ENCODE results near the gene RADIL.

The RADIL gene

DNA sequence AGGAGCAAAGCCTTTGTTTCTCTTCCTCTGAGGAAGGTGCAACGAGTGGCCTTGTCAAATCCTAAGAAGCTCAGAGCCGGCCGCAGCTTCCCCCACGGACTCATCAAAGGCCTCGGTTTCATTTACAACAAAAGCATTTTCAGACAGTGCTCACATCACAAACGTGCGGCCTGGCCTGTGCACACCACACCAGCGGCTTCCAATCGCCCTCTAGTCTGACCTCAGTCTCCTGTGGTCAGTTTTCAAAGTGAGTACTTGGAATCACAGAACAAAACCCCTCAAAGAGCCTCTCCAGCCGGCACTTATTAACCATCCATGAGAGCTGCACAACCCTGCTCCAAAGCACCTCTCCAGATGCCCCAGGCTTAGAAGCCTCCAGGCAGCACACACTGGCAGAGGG, 3.3 kb downstream of the RADIL start:
- Histone ChIP-seq H3K4me1 (ENCODE audit: insufficient read depth, low read length) (0 out of 2 replicates have a peak, but pooled peaks cover 3% of the 10 kb centered on the region), H3K4me3 (ENCODE audit: low read length) (no peak overlapping the region), H3K27me3 (ENCODE audit: insufficient read depth, low read length) (peaks cover 13% of the 10 kb centered on the region), H3K27ac (ENCODE audit: low read depth, low read length) (no peak overlapping the region), H3K9me3 (ENCODE audit: insufficient read depth, low read depth, low read length) (no peaks in the 10 kb centered on the region), H3K36me3 (ENCODE audit: insufficient read depth, low read length) (no peaks in the 10 kb centered on the region), H3K9ac (ENCODE audit: low read depth, low read length) (no peak overlapping the region)
- WGBS: 89% methylated on average over 10 of the region's 10 CpGs

DNA sequence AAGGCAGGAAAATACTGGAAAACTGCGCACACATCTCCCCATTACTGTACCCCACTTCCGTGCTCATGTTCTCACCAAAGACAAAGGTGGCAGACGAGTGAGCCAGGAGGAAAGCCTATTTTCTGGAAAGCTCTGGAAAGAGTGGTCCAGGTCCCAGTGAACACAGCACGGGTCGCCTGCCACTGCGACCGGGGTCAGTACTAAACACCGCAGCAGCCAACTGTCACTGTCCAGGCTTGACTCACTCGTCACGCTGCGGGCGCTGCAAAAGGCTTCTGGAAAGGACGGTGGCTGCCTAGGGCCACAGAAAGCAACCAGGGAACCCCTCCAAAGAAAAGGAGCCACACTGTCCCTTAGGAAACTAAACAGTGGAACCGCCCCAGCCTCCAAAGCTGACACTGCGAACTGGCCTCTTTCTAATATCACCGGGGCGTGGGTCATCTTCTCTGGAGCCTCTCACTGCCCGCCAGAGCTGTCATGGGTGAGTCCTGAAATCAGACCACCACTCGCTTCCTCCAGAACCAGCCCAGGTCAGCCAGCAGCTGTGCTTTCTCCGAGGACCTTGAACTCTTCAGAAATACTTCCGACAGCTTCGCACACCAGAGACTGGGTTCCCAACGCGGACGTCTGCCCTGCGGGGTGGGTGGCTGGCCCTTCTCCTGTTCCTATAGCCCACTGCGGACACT, 4.0 kb downstream of the RADIL start:
- Histone ChIP-seq H3K36me3 (ENCODE audit: insufficient read depth, low read length) (no peaks in the 10 kb centered on the region), H3K27ac (ENCODE audit: low read depth, low read length) (no peak overlapping the region), H3K4me3 (ENCODE audit: low read length) (no peak overlapping the region), H3K27me3 (ENCODE audit: insufficient read depth, low read length) (peaks cover 13% of the 10 kb centered on the region), H3K9ac (ENCODE audit: low read depth, low read length) (no peak overlapping the region), H3K9me3 (ENCODE audit: insufficient read depth, low read depth, low read length) (no peaks in the 10 kb centered on the region), H3K4me1 (ENCODE audit: insufficient read depth, low read length) (0 out of 2 replicates have a peak, but pooled peaks cover 3% of the 10 kb centered on the region)
- 94% methylated on average over 27 of the region's 27 CpGs for WGBS

DNA sequence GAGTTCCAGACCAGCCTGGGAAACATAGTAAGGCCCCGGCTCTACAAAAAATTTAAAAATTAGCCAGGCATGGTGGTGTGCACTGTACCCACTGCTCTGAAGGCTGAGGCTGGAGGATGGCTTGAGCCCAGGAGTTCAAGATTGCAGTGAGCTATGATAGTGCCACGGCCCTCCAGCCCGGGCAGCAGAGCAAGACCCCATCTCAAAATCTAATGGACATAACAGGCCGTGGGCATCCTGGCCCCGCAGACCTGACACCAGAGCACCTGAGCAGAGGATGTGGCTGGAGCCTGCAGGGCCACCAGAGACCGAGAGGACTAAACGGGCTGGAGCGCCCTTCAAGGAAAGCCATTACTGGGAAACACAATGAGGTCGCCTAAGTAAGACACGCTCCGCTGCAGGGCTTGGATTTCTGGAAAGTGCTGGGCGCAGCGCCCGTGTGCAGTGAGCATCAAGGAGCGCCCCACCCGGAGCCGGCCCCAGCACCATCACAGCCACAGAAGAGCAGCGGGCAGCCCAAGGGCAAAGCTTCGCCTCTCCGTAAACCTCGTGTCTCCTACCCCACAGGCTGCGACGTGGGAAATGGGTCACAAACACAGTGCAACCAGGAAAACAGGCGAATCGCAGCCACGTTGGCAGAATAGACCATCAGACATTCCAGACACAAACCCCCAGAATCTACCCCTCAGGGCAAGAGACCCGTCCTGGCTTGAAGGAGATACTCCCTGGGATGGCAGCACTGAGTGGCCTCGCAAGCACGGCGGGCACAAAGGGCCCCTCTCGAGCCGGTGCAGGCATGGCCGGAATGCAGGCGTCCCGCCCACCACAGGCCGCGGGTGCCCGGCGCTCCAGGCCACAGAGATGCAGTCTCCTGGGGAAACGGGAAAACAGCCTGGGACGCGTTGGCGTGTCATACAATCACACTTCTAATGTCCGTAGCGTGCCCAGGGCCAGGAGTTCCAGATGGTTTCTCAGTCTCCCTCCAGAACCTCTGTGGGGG, 4.9 kb downstream of the RADIL start:
- Histone ChIP-seq H3K4me3 (ENCODE audit: low read length) (no peak overlapping the region), H3K9me3 (ENCODE audit: insufficient read depth, low read depth, low read length) (no peaks in the 10 kb centered on the region), H3K27ac (ENCODE audit: low read depth, low read length) (no peak overlapping the region), H3K4me1 (ENCODE audit: insufficient read depth, low read length) (0 out of 2 replicates have a peak, but pooled peaks cover 3% of the 10 kb centered on the region), H3K27me3 (ENCODE audit: insufficient read depth, low read length) (peaks cover 13% of the 10 kb centered on the region), H3K36me3 (ENCODE audit: insufficient read depth, low read length) (no peaks in the 10 kb centered on the region), H3K9ac (ENCODE audit: low read depth, low read length) (no peak overlapping the region)
- WGBS: 92% methylated on average over 45 of the region's 45 CpGs

DNA sequence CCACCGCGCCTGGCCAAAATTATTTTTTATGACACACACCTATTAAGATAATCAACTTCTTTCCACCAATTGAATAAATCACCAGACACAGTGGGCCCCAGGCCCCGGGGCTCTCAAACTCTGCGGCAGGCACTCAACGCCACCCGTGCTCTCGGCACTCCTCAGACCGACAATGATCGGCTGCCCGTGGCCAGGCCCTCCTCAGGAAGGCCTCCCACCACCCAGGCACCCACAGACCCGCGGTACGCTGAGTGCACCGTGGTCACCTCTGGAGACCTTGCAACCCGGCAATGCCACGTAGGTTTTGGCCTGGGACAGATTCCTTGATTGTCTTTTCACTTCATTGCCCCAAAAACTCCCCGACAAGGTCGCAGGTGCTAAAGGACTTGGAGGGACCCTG, 6.9 kb downstream of the RADIL start:
- Histone ChIP-seq H3K27me3 (ENCODE audit: insufficient read depth, low read length) (no peaks in the 10 kb centered on the region), H3K4me1 (ENCODE audit: insufficient read depth, low read length) (no peaks in the 10 kb centered on the region), H3K36me3 (ENCODE audit: insufficient read depth, low read length) (no peaks in the 10 kb centered on the region), H3K9me3 (ENCODE audit: insufficient read depth, low read depth, low read length) (no peaks in the 10 kb centered on the region), H3K27ac (ENCODE audit: low read depth, low read length) (no peak overlapping the region), H3K4me3 (ENCODE audit: low read length) (no peak overlapping the region), H3K9ac (ENCODE audit: low read depth, low read length) (no peak overlapping the region)
- WGBS: 97% methylated on average over 18 of the region's 18 CpGs

DNA sequence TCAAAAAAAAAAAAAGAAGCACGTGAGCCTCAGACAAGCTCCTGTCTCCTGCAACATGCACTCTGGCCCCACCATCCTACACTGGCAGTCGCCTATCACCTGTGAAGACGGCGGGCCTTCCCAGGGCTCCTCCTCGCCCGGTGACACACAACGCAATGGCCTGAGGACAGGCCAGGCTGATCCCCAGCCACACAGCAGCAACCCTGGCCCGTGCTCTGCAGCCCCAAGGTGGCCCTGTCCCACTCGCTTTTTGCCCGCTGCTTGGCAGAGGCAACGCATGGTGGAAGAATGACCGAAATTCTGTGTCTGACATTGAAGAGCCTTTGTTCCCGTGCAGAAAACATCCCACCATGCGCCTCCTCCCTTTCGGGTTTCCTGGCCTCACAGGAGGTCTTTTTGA, 8.1 kb downstream of the RADIL start:
- H3K9me3 ChIP-seq (ENCODE audit: insufficient read depth, low read depth, low read length): no peaks in the 10 kb centered on the region
- no peaks in the 10 kb centered on the region for H3K36me3 ChIP-seq (ENCODE audit: insufficient read depth, low read length)
- no peaks in the 10 kb centered on the region for H3K4me1 ChIP-seq (ENCODE audit: insufficient read depth, low read length)
- H3K27ac ChIP-seq (ENCODE audit: low read depth, low read length): no peak overlapping the region
- 96% methylated on average over 15 of the region's 15 CpGs for WGBS
- no peak overlapping the region for H3K9ac ChIP-seq (ENCODE audit: low read depth, low read length)
- H3K27me3 ChIP-seq (ENCODE audit: insufficient read depth, low read length): no peaks in the 10 kb centered on the region
- no peak overlapping the region for H3K4me3 ChIP-seq (ENCODE audit: low read length)

DNA sequence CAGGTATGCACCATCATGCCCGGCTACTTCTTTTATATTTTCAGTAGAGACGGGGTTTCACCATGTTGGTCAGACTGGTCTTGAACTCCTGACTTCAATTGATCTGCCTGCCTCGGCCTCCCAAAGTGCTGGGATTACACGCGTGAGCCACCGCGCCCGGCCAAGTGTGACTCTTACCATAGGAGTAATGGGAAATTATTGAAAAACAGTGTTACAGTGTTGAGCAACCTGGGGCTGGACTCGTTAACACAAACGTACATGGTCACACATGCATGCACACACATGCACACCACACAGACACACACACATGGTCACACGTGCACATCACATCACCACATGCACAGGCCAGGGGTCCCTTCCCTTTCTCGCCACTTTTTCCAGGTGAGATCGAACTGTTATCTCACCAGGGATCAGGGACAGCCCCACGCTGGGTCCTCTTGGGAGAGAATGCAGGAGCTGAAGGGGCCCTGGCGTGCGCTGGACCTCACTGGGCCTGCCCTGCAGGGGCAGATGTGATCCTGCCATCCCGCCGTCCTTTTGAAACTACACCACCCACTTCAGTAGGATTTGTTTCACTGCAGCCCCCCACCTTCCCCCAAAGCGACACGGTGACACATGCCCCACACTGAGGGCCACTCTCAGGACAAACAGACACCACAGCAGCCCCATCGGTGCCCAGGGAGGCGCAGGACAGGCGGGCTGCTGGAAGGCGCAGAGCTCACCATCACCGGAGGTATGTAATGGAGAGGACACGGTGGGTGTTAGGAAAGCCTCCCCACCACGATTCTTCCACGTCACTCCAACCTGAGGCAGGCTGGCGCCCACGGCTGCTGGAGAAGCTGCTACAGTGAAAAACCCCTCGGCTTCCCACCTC, 10.2 kb downstream of the RADIL start:
- H3K9ac ChIP-seq (ENCODE audit: low read depth, low read length): no peak overlapping the region
- no peak overlapping the region for H3K27ac ChIP-seq (ENCODE audit: low read depth, low read length)
- H3K27me3 ChIP-seq (ENCODE audit: insufficient read depth, low read length): no peaks in the 10 kb centered on the region
- no peaks in the 10 kb centered on the region for H3K4me1 ChIP-seq (ENCODE audit: insufficient read depth, low read length)
- no peaks in the 10 kb centered on the region for H3K36me3 ChIP-seq (ENCODE audit: insufficient read depth, low read length)
- no peak overlapping the region for H3K4me3 ChIP-seq (ENCODE audit: low read length)
- no peaks in the 10 kb centered on the region for H3K9me3 ChIP-seq (ENCODE audit: insufficient read depth, low read depth, low read length)
- 94% methylated on average over 31 of the region's 31 CpGs for WGBS

DNA sequence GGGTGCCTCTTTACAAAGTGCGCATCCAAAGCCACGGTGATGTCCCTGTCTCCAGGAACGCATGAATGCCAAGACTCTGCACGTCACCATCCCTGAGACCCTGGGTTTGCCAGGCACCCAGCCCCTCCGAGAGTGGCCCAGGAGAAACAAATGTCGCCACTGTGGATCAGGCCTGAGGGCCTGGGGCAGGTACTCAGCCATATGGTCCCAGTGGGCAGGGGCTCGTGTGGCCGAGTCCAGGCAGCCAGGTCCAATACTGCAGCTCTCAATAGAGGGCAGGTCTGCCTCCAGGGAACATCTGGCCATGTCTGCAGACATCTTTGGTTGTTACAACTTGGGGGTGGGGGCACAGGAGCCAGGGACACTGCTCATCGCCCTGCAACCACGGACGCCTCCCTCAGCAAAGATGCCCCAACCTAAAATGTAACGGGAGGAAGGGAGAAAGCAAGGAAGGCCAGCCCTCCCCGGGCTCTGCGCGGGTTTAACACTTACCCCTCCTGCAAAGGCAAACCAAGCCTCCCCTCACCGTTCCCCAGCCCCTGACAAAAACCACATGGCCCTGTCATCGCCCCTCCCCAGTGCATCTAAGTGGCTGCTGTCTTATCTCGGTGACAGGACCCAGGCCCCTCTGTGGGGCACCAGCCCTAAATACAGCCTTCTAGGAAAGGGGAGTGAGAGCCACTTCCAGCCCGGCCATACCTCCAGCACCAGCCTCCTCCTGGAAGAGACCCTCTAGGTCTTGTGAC, 11.4 kb downstream of the RADIL start:
- 70% methylated on average over 19 of the region's 19 CpGs for WGBS
- Histone ChIP-seq H3K27me3 (ENCODE audit: insufficient read depth, low read length) (no peaks in the 10 kb centered on the region), H3K4me3 (ENCODE audit: low read length) (no peak overlapping the region), H3K4me1 (ENCODE audit: insufficient read depth, low read length) (no peaks in the 10 kb centered on the region), H3K27ac (ENCODE audit: low read depth, low read length) (no peak overlapping the region), H3K9me3 (ENCODE audit: insufficient read depth, low read depth, low read length) (no peaks in the 10 kb centered on the region), H3K36me3 (ENCODE audit: insufficient read depth, low read length) (no peaks in the 10 kb centered on the region), H3K9ac (ENCODE audit: low read depth, low read length) (no peak overlapping the region)

DNA sequence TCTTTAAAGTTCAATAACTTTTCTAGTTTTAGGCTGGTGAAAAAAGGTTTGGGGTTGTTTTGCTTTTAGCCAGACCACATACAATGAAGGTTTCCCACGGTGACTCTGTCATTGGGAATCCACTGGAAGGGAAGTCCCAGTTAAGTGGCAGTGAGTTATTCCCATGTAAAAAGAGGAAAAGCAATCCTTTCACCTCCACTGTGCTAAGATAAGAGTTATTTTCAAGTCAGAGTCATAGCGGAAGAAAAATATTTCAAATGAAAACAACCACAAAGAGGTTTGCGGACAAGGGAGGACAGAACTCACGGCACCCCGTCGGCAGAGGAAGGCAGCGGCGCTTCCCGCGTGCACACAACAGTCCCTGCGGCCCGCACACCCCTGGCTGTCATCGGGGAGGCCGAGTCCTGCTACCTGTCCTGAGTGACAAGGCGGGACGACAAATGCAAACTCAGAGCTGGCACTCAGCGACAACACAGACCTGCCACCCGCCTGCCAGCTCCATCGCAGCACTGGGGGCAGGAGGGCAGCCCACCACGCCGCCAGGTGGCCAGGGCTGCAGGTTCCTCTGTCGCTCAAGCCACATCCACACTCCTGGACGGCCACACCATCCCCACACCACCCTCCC, 12.3 kb downstream of the RADIL start:
- Histone ChIP-seq H3K27ac (ENCODE audit: low read depth, low read length) (no peak overlapping the region), H3K4me1 (ENCODE audit: insufficient read depth, low read length) (no peaks in the 10 kb centered on the region), H3K9ac (ENCODE audit: low read depth, low read length) (no peak overlapping the region), H3K4me3 (ENCODE audit: low read length) (no peak overlapping the region), H3K27me3 (ENCODE audit: insufficient read depth, low read length) (no peaks in the 10 kb centered on the region), H3K9me3 (ENCODE audit: insufficient read depth, low read depth, low read length) (no peaks in the 10 kb centered on the region), H3K36me3 (ENCODE audit: insufficient read depth, low read length) (no peaks in the 10 kb centered on the region)
- 89% methylated on average over 23 of the region's 23 CpGs for WGBS

DNA sequence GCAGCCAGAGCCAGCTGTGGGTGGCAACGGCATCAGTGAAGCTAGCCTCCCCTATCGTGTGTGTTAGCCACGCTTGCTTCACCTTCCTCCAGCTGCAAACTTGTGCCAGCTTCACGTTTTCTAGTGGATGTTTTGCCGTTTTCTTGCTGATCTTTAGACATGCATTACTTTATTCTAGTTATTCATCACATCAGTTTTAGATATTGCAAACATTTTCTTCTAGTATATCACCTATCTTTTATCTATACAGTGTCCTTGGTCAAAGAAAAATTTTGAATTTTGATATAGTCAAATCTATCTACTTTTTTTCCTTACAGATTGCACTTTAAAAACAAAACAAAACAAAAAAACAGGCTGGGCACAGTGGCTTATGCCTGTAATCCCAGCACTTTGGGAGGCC, 15.0 kb downstream of the RADIL start:
- Histone ChIP-seq H3K4me3 (ENCODE audit: low read length) (no peak overlapping the region), H3K27me3 (ENCODE audit: insufficient read depth, low read length) (peaks cover 13% of the 10 kb centered on the region), H3K4me1 (ENCODE audit: insufficient read depth, low read length) (no peaks in the 10 kb centered on the region), H3K27ac (ENCODE audit: low read depth, low read length) (no peak overlapping the region), H3K9me3 (ENCODE audit: insufficient read depth, low read depth, low read length) (peaks cover 4% of the 10 kb centered on the region; the same call in 1 of the 2 replicates), H3K36me3 (ENCODE audit: insufficient read depth, low read length) (no peaks in the 10 kb centered on the region), H3K9ac (ENCODE audit: low read depth, low read length) (no peak overlapping the region)
- 96% methylated on average over 5 of the region's 5 CpGs for WGBS
